Upper lobe of left lung (tissue), 4 donors: ENCODE data around the gene BCAT1.

Experiments
- EP300 ChIP-seq, 4 donors: sonication (generic); formaldehyde crosslinking; IDR thresholded peaks; one replicate each; pipeline ENCODE4 v1.5.1; 2017; ENCODE audit warnings: antibody characterized with exemption in 4 of 4, control low read depth in 2 of 4
- POLR2A ChIP-seq, 4 donors: fragments of 450-650 bp; IDR thresholded peaks; one replicate each; pipeline ENCODE4 v1.5.1; 2016 to 2017; ENCODE audit warnings: antibody characterized with exemption in 4 of 4, mild to moderate bottlenecking in 2 of 4
- POLR2AphosphoS5 ChIP-seq, 2 donors: sonication (generic); formaldehyde crosslinking; IDR thresholded peaks; one replicate each; pipeline ENCODE4 v1.5.1; 2017; ENCODE audit warnings: antibody characterized with exemption in 2 of 2
- TF ChIP-seq, protein P1 (sequence below), 6 experiments: fragments of 450-650 bp in 4 of 6; fragments of 200-600 bp in 2 of 6; sonication (generic) in 2 of 6; IDR thresholded peaks; one replicate each; pipeline ENCODE4 v1.5.1; 2016 to 2019; ENCODE audit warnings: antibody characterized with exemption in 6 of 6

DNA sequence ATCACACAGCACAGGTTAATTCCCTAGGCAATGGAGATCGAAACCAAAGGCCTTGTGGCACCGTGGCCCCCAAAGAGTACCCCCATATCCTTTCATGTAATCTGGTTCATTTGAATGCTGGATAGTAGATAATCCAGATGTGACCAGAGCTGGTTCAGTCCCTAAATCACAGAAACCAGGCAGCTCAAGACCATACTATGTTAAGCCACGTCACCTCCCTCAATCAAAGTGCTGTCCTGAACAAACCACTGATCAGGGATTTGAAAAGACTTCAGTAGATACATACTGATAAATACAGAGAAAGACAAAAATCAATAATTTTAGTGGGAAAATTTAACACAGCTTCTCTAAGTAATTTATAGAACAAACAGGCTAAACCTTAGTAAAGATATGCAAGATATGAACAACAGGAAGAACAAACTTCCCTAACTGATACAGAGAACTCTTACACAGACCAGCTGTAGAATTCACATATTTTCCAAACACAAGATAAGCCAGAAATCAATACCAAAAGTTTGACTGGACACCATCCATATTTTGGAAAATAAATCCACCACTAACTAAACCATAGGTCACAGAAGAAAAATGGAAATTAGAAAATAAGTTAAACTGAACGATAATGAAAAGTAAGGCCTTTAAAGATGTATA lies 67.1 kb downstream of the BCAT1 start:
- TF ChIP-seq, protein P1, sequence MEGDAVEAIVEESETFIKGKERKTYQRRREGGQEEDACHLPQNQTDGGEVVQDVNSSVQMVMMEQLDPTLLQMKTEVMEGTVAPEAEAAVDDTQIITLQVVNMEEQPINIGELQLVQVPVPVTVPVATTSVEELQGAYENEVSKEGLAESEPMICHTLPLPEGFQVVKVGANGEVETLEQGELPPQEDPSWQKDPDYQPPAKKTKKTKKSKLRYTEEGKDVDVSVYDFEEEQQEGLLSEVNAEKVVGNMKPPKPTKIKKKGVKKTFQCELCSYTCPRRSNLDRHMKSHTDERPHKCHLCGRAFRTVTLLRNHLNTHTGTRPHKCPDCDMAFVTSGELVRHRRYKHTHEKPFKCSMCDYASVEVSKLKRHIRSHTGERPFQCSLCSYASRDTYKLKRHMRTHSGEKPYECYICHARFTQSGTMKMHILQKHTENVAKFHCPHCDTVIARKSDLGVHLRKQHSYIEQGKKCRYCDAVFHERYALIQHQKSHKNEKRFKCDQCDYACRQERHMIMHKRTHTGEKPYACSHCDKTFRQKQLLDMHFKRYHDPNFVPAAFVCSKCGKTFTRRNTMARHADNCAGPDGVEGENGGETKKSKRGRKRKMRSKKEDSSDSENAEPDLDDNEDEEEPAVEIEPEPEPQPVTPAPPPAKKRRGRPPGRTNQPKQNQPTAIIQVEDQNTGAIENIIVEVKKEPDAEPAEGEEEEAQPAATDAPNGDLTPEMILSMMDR (IDR thresholded peaks at IDR 0.05) = no peak
- TF ChIP-seq POLR2A (IDR thresholded peaks at IDR 0.05) = no peak
- TF ChIP-seq POLR2AphosphoS5 (IDR thresholded peaks at IDR 0.05) = no peak
- no peak for TF ChIP-seq EP300 (IDR thresholded peaks at IDR 0.05)
